K562 (cell line): Measurements from ENCODE around the gene SETD7. TPM values are rescaled to one million over a fixed set of nuclear protein-coding genes. Genes with fewer than 3 reads are reported as not detected.

Source experiments
- BCOR ChIP-seq: fragments of 450-650 bp; IDR thresholded peaks from 2 replicates; pipeline ENCODE4 v1.6.1; 2016
- CHD7 ChIP-seq: fragments of 200-600 bp; sonication (generic); IDR thresholded peaks from one replicate; pipeline ENCODE4 v1.6.1; 2012; ENCODE audit warnings: mild to moderate bottlenecking, low read depth, low read length, inconsistent platforms
- EP300 ChIP-seq: IDR thresholded peaks from 2 replicates; pipeline ENCODE4 v1.6.1; 2012; ENCODE audit warnings: low read length, improper control_type of control experiment
- ESRRA ChIP-seq: fragments of 450-650 bp; IDR thresholded peaks from 2 replicates; pipeline ENCODE4 v1.6.1; 2014; ENCODE audit warnings: low read depth, mild to moderate bottlenecking, moderate library complexity, borderline replicate concordance
- ID3 ChIP-seq, 2 experiments: fragments of 250-450 bp in 1 of 2; fragments of 450-650 bp in 1 of 2; sonication (Bioruptor Pico) in 1 of 2; IDR thresholded peaks; 2 replicates each; pipeline versions ENCODE4 v1.6.1 to v1.8.0; 2016 to 2021; ENCODE audit warnings: mild to moderate bottlenecking in 2 of 2, moderate library complexity in 2 of 2, missing compliant biosample characterization in 1 of 2, missing genetic modification characterization in 1 of 2
- KAT7 ChIP-seq: sonication (generic); formaldehyde crosslinking; IDR thresholded peaks from 2 replicates; pipeline ENCODE4 v1.8.0; 2022; ENCODE audit warnings: missing genetic modification reagents, mild to moderate bottlenecking, borderline replicate concordance
- LCOR ChIP-seq: sonication (generic); formaldehyde crosslinking; IDR thresholded peaks from 2 replicates; pipeline ENCODE4 v1.8.0; 2022; ENCODE audit warnings: mild to moderate bottlenecking, missing genetic modification reagents
- MBD1 ChIP-seq: fragments of 250-450 bp; sonication (Bioruptor Pico); IDR thresholded peaks from 2 replicates; pipeline ENCODE4 v1.8.0; 2022; ENCODE audit warnings: inconsistent platforms
- MEIS2 ChIP-seq: fragments of 450-650 bp; IDR thresholded peaks from 2 replicates; pipeline ENCODE4 v1.6.1; 2014; ENCODE audit warnings: mild to moderate bottlenecking; ENCODE audit not compliant: partially characterized antibody
- MLLT1 ChIP-seq, 2 experiments: fragments of 450-650 bp; IDR thresholded peaks; 2 replicates each; pipeline ENCODE4 v1.6.1; 2016
- ZFP30 ChIP-seq: fragments of 250-450 bp; sonication (Bioruptor Pico); IDR thresholded peaks from 2 replicates; pipeline ENCODE4 v1.8.0; 2022; ENCODE audit warnings: moderate library complexity, mild to moderate bottlenecking, inconsistent platforms, borderline replicate concordance
- polyA plus RNA-seq, 8 experiments: library from polyadenylated mRNA; depleted of rRNA in 4 of 8; stranded (reverse) in 5 of 8; unstranded in 3 of 8; fragments of >200 nt; fragmentation: Nextera tagmentation in 2 of 8; fragmentation: Illumina TruSeq in 1 of 8; extraction: Ambion mirVana in 2 of 8; extraction: Trizol in 1 of 8; gene quantifications; 2 replicates each; pipeline versions ENCODE4 v1.2.1 to v1.2.3, GENCODE V29; 2011 to 2014; ENCODE audit warnings: inconsistent platforms in 1 of 8, missing spikeins in 1 of 8
- total RNA-seq, 7 experiments: library from RNA; depleted of rRNA in 6 of 7; stranded (reverse); fragments of >200 nt in 6 of 7; fragmentation: Illumina TruSeq in 2 of 7; extraction: Trizol in 2 of 7; gene quantifications; 2 replicates each; pipeline versions ENCODE4 v1.2.1 to v1.2.3, GENCODE V29; 2011 to 2021; ENCODE audit warnings: low replicate concordance in 1 of 7

The SETD7 gene
- total and polyA plus RNA-seq, 9 of the 15 experiments (the other 6 are each of a cell fraction or from before 2014, with no cell fraction given), result 0.37 to 2.4 (median 1.7) TPM

GRCh38 chr4:139603576-139604410, 47.8 kb upstream of the SETD7 start (continued):
- TF ChIP-seq MBD1 (CRISPR knock-in tag) (no peak), CHD7 (no peak), BCOR (peak; percentile 30; the same call in 1 of the 2 replicates), ESRRA (peak; percentile 90; the same call in 1 of the 2 replicates), MEIS2 (peak; percentile 57), ID3 (CRISPR knock-in tag; IDR thresholded peaks at IDR 0.05) (no peak), ID3 (tag; IDR thresholded peaks at IDR 0.05) (peak; percentile 44; the same call in 1 of the 2 replicates), LCOR (CRISPR knock-in tag) (no peak), KAT7 (no peak), MLLT1 (IDR thresholded peaks at IDR 0.05) (peak in 1 of 2 experiments; percentile 28; a peak in 1 of 4 replicates), EP300 (peak; percentile 20; the same call in 1 of the 2 replicates), ZFP30 (CRISPR knock-in tag) (no peak)
